Activated CD4-positive, alpha-beta memory T cell treated with anti-CD3 and anti-CD28 coated beads for 36 hours (primary cell): ENCODE results near the gene KCP. TPM values are rescaled to one million over a fixed set of nuclear protein-coding genes. Genes with fewer than 3 reads are reported as not detected.

ENCODE experiments used
- CTCF ChIA-PET: fragments of 350-600 bp; sonication (Branson Sonifier 250); formaldehyde crosslinking; loops from one replicate; lab custom pipeline; 2021; ENCODE audit warnings: antibody characterized with exemption, inconsistent platforms; lab: Charles Lee
- POLR2A ChIA-PET: fragments of 350-600 bp; sonication (Branson Sonifier 250); formaldehyde crosslinking; loops from one replicate; lab custom pipeline; 2021; ENCODE audit warnings: antibody characterized with exemption; lab: Charles Lee
- DNase-seq: peaks from one replicate; pipeline ENCODE4 v3.0.0-alpha.2; 2020
- H3K27ac Mint-ChIP-seq: one replicate; pipeline ENCODE4 v1.8.0; 2021; ENCODE audit warnings: mixed read lengths
- H3K27me3 Mint-ChIP-seq: one replicate; pipeline ENCODE4 v1.8.0; 2021; ENCODE audit warnings: mixed read lengths
- H3K36me3 Mint-ChIP-seq: one replicate; pipeline ENCODE4 v1.8.0; 2021; ENCODE audit warnings: mixed read lengths
- H3K4me1 Mint-ChIP-seq: one replicate; pipeline ENCODE4 v1.8.0; 2021; ENCODE audit warnings: low read depth, mixed read lengths
- H3K4me3 Mint-ChIP-seq: one replicate; pipeline ENCODE4 v1.8.0; 2021; ENCODE audit warnings: mild to moderate bottlenecking, mixed read lengths
- H3K9me3 Mint-ChIP-seq: one replicate; pipeline ENCODE4 v1.8.0; 2021; ENCODE audit warnings: mixed read lengths
- intact Hi-C: fragments of 100-400 bp; cut with micrococcal nuclease; formaldehyde crosslinking; loops from one replicate; pipeline ENCODE4 v1.15.1; 2023
- total RNA-seq, 2 experiments: library from RNA; stranded (reverse); gene quantifications; one replicate each; pipeline ENCODE4 v1.2.3, GENCODE V29; 2021

KCP gene
- total RNA-seq, 2 experiments from 2014 or later, result 0.05 to 0.12 TPM

DNA sequence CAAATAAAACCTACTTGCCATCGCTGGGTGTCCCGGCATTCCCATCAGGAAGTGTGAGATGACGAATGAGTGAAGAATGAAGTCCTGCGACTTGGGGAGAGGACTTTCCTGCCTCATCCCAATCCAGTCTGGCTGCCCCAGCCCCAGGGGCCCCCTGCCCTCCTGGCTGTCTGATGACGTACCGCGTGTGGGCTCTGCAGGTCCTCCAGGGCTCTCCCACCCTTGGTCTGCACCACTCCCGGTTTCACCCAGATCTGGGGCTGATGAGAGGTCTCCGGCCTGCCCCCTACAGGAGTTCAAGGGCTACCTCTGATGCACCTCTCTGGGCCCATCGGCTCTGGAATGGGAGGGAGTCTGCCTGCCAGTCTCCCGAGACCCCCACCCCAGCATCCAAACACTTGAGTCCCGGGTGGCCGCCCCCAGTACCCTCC is 38.1 kb downstream of the KCP start:
- ChIA-PET POLR2A (no interaction called here), CTCF (interaction anchor here (2.1 to 2.6 kb wide), 2 partner anchors 9 to 11 kb away, joined by 10 to 14 read pairs; partner anchors contain the start of gene ATP6V1F)
- intact Hi-C loops, result no loop called here
- peaks cover 10% of the 10 kb centered on the region for H3K4me1 Mint-ChIP-seq
- no peak overlapping the region for H3K4me3 Mint-ChIP-seq
- no peak for DNase-seq
- H3K36me3 Mint-ChIP-seq, result no peaks in the 10 kb centered on the region
- no peak overlapping the region for H3K27ac Mint-ChIP-seq
- no peaks in the 10 kb centered on the region for H3K9me3 Mint-ChIP-seq
- H3K27me3 Mint-ChIP-seq, result peaks cover 3% of the 10 kb centered on the region

DNA sequence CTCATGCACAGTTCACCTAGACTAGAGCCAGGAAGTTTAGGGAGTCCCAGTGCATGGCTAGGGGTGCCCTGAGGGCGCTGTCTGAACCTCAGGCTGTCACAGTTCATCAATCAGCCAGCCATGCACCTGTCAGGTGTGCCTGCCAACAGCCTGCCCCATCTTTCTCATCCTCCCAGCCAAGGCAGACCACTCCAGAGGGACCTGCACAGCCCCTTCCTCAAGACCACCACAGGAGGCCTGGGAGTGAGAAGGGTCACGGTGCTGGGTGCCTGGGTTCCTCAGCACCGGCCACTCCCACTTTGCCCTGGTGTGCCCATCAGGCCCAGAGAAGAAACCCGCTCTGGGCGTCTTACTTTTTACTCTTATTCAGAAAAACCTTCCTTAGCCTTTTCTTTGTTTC is 39.5 kb downstream of the KCP start:
- intact Hi-C loops, result no loop called here
- Mint-ChIP-seq H3K4me3 (no peak overlapping the region), H3K27ac (no peak overlapping the region)

DNA sequence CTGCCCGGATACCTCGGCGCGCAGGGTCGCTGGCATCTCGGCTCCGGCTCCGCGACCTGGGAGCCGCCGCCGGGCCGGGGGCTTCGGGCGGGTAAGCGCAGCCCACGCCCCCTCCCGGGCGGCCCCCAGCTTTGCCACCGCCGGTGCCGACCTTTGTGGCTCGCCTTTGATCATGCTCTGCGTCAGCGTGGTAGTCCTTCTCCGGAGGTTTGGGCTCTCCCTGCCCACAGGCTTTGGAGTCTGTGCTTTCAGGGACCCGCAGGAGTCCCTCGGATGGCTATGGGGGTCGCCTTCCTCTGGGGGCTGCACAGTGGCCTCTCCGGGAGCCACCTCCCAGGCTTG is 40.6 kb downstream of the KCP start:
- H3K4me1 Mint-ChIP-seq, result peaks cover 10% of the 10 kb centered on the region
- POLR2A ChIA-PET, result no interaction called here
- H3K36me3 Mint-ChIP-seq, result peaks cover 7% of the 10 kb centered on the region
- no peak overlapping the region for H3K27ac Mint-ChIP-seq
- intact Hi-C loops, result loop anchor here (10.0 kb wide), 2 partner anchors 415 to 445 kb away; partner anchors contain the start of gene HILPDA
- peak overlapping the region; percentile 5 for H3K4me3 Mint-ChIP-seq
- peaks cover 3% of the 10 kb centered on the region for H3K27me3 Mint-ChIP-seq
- no peaks in the 10 kb centered on the region for H3K9me3 Mint-ChIP-seq
- DNase-seq, result peak; percentile 20
- CTCF ChIA-PET, result interaction anchor here (1.3 to 1.5 kb wide), 4 partner anchors 12 to 222 kb away, joined by 3 to 6 read pairs (median 4); no protein-coding TSS in a partner anchor

More for the DNA sequence above, 39.5 kb downstream of the KCP start:
- CTCF ChIA-PET, result interaction anchor here (0.8 to 2.6 kb wide), 3 partner anchors 7 to 13 kb away, joined by 3 to 14 read pairs (median 3); partner anchors contain the start of gene ATP6V1F
- Mint-ChIP-seq H3K4me1 (peaks cover 10% of the 10 kb centered on the region), H3K36me3 (no peaks in the 10 kb centered on the region), H3K27me3 (peaks cover 3% of the 10 kb centered on the region), H3K9me3 (no peaks in the 10 kb centered on the region)
- DNase-seq, result no peak
- POLR2A ChIA-PET, result no interaction called here

DNA sequence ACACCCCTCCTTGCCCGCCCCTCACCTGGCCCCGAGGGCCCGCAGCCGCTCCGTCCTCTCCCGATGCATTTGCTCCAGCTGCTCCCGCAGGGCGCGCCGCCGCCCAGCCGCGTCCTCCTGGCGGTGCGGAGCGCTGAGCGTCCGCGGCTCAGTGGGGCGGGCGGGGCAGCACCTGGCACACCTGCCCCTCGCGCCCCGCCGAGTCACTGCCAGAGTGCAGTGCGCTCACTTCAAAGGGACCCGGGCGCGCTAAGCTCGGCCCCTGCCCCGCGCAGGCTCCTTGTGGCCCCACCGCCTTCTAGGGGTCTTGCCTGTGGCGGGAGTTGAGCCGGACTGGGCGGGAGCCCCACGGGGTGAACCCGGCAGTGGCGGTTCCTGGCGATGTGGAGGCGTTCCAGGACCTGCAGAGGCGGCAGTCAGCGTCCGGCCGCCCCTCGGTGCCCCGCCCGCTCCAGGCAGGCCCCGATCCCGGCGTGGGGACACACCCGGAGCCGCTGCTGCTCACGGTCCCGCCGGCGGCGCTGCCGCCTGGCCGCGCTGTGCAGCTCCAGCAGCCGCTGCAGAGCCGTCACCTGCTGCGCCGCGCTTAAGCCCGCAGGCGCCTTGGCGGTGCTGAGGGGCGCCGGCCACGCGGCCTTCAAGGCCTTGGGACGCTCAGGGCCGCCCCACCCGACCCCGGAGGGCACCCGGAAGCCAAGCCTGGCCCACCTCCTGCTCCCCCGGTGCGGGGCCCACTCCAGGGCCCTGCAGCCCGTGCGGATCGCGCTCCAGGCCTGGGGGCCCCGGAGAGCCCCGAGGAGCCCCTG is 41.2 kb downstream of the KCP start:
- Mint-ChIP-seq H3K4me1 (peaks cover 13% of the 10 kb centered on the region), H3K36me3 (peaks cover 7% of the 10 kb centered on the region), H3K27ac (no peak overlapping the region), H3K4me3 (peak overlapping the region; percentile 43), H3K9me3 (no peaks in the 10 kb centered on the region), H3K27me3 (peaks cover 3% of the 10 kb centered on the region)
- ChIA-PET POLR2A (no interaction called here), CTCF (interaction anchor here (0.9 to 1.5 kb wide), 5 partner anchors 12 to 222 kb away, joined by 3 to 6 read pairs (median 5); no protein-coding TSS in a partner anchor)
- peak; percentile 59 for DNase-seq
- intact Hi-C loops, result loop anchor here (10.0 kb wide), 2 partner anchors 415 to 445 kb away; partner anchors contain the start of gene HILPDA

GRCh38 chr7:128868624-128869137 is 41.8 kb downstream of the KCP start:
- Mint-ChIP-seq H3K27me3 (peaks cover 3% of the 10 kb centered on the region), H3K9me3 (no peaks in the 10 kb centered on the region), H3K4me3 (peak overlapping the region; percentile 43), H3K4me1 (peaks cover 15% of the 10 kb centered on the region), H3K27ac (no peak overlapping the region), H3K36me3 (peaks cover 7% of the 10 kb centered on the region)
- CTCF ChIA-PET, result interaction anchor here (0.9 to 1.5 kb wide), 5 partner anchors 13 to 223 kb away, joined by 3 to 6 read pairs (median 5); no protein-coding TSS in a partner anchor
- intact Hi-C loops, result loop anchor here (10.0 kb wide), 2 partner anchors 414 to 444 kb away; partner anchors contain the start of gene HILPDA
- POLR2A ChIA-PET, result no interaction called here
- no peak for DNase-seq

DNA sequence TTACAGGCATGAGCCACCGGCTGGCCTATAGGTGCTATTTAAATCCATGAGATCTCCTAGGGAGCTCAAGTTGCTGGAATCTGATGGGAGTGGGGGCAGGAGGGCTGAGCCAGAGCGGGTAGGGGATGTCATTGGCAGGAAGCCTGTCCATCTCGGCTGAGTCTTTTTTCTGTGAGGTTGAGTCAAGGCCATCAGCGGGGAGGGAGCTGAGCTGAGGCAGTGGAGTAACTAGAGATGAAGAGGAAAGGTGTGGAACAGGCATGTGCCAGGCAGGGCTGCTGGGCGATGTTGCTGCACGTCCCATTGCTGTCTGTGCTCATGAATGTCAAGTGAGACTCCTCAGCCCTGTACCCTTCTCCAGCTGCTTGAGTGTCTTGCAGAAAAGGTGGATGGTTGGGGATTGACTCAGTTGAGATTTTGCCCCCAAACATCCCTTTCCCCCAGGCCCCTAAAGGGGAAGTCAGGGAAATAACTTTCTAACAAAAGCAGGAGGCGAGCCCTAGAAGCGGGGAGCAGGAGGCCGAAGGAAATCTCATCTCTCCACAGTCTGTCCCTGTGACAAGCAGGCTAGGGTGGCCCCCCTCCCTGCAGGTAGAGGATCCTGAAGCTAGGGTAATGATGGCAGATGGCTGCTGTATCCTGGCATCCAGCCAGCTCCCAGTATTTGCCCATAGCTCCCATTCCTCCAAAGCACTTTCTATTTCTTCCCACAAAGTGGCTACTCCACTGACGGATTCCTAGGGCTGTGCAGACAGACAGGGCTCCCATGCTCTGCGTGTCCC is 42.5 kb downstream of the KCP start:
- Mint-ChIP-seq H3K27me3 (peaks cover 3% of the 10 kb centered on the region), H3K4me3 (peak overlapping the region; percentile 43), H3K36me3 (peaks cover 7% of the 10 kb centered on the region), H3K9me3 (no peaks in the 10 kb centered on the region), H3K4me1 (peaks cover 17% of the 10 kb centered on the region), H3K27ac (no peak overlapping the region)
- intact Hi-C loops, result loop anchor here (10.0 kb wide), 2 partner anchors 413 to 443 kb away; partner anchors contain the start of gene HILPDA
- POLR2A ChIA-PET, result no interaction called here
- DNase-seq, result no peak
- CTCF ChIA-PET, result interaction anchor here (0.7 to 1.3 kb wide), 4 partner anchors 16 to 351 kb away, joined by 3 read pairs; no protein-coding TSS in a partner anchor

DNA sequence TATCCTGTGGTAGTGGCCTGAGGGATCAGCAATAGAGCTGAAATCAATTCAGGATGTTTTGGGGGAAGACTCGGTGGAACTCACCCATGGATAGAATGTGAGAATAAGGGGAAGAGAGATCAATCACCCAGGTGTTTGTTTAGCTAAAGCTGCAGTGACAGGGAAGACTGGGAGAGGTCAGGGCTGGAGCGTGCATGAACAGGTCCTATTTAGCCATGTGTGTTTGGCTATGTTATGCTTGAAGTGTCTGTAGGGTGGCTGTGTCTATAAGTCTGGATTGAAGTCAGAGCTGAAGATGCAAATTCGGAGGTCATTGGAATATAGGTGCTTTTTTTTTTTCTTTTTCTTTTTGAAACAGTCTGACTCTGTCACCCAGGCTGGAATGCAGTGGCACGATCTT is 43.3 kb downstream of the KCP start:
- intact Hi-C loops, result loop anchor here (10.0 kb wide), 2 partner anchors 412 to 442 kb away; partner anchors contain the start of gene HILPDA
- Mint-ChIP-seq H3K27ac (no peak overlapping the region), H3K4me1 (peaks cover 21% of the 10 kb centered on the region), H3K27me3 (peaks cover 4% of the 10 kb centered on the region), H3K9me3 (no peaks in the 10 kb centered on the region), H3K4me3 (no peak overlapping the region), H3K36me3 (peaks cover 13% of the 10 kb centered on the region)
- ChIA-PET POLR2A (no interaction called here), CTCF (interaction anchor here (0.7 to 1.3 kb wide), 5 partner anchors 16 to 351 kb away, joined by 3 read pairs; no protein-coding TSS in a partner anchor)
- DNase-seq, result no peak

DNA sequence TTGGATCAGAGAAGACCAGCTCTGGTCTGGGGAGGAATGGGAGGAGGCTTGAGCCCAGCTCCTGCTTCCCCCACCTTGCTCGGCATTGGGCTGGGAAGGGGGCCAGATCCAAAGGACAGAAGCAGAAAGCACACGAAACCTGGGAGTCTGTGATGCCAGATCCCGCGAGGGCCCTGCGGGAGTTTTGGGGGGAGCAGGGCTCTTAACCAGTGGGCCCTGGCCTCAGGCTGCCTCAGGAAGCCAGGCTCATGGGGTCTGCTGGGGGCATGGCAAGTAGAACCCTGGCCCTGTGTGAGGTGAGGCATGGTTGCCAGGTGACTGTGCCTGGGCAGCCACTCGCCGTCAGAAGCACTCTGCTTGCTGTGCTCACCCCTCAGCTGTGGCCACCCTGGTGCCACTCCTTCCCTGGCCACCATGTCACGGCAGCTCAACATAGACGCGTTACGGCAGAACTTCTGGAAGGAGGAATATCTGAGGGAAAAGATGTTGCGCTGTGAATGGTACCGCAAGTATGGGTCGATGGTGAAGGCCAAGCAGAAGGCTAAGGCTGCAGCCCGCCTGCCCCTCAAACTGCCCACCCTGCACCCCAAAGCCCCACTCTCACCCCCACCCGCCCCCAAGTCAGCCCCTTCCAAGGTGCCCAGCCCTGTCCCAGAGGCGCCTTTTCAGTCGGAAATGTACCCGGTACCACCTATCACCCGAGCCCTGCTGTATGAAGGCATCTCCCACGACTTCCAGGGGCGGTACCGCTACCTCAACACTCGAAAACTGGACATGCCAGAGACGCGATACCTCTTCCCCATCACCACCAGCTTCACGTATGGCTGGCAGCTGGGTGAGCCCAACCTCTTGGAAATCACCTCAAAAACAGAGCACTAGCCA is 44.3 kb downstream of the KCP start:
- Mint-ChIP-seq H3K4me3 (no peak overlapping the region), H3K9me3 (no peaks in the 10 kb centered on the region), H3K36me3 (peaks cover 13% of the 10 kb centered on the region), H3K4me1 (peaks cover 24% of the 10 kb centered on the region), H3K27me3 (peaks cover 4% of the 10 kb centered on the region), H3K27ac (no peak overlapping the region)
- intact Hi-C loops, result loop anchor here (10.0 kb wide), 2 partner anchors 411 to 441 kb away; partner anchors contain the start of gene HILPDA
- ChIA-PET POLR2A (no interaction called here), CTCF (interaction anchor here (0.7 kb wide), 1 partner anchor 17 kb away, joined by 3 read pairs; no protein-coding TSS in a partner anchor)
- DNase-seq, result no peak

DNA sequence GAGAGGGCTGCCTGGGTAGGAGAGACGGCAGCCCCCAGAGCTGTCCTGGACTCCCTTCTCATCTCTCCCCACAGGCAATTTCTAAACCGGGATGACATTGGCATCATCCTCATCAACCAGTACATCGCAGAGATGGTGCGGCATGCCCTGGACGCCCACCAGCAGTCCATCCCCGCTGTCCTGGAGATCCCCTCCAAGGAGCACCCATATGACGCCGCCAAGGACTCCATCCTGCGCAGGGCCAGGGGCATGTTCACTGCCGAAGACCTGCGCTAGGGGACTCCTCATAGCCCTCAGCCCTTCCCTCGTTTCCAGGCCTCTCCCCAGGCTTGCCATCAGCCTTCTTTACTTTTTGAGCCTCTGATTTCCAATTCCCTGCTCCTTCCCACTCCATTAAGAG is 45.2 kb downstream of the KCP start:
- ChIA-PET POLR2A (no interaction called here), CTCF (interaction anchor here (0.9 kb wide), 1 partner anchor 18 kb away, joined by 3 read pairs; no protein-coding TSS in a partner anchor)
- Mint-ChIP-seq H3K27me3 (peaks cover 3% of the 10 kb centered on the region), H3K9me3 (no peaks in the 10 kb centered on the region), H3K4me1 (peaks cover 23% of the 10 kb centered on the region), H3K27ac (no peak overlapping the region), H3K36me3 (peaks cover 13% of the 10 kb centered on the region), H3K4me3 (no peak overlapping the region)
- DNase-seq, result no peak
- intact Hi-C loops, result loop anchor here (10.0 kb wide), 2 partner anchors 411 to 441 kb away; partner anchors contain the start of gene HILPDA

DNA sequence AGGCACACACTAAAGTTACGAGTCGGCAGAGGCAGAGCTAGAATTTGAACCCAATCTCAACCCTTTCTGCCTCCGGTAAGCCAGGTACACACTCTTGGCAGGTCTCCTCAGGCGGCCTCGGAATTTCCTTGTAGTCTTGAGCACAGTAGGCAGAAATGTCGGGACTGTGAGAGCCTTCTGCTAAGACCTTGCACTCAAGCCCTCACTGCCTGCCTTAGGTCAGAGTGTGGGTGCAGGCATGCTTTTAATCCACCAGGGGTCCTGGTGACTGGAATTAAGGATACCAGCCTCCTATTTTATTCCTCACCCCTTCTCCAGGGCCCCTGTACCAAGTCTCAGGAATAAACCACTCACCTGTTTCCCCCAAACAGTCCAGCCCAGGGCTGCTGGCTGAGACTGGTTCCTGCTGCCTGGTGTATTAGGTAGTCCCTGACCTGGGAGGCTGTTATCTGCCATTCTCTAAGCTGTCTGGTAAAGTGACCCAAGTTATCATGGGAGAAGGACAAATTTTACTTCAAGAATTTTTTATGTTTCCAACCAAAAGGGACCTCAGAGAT is 47.0 kb downstream of the KCP start:
- CTCF ChIA-PET, result interaction anchor here (0.7 to 3.6 kb wide), 14 partner anchors 9 to 437 kb away, joined by 3 to 46 read pairs (median 5); no protein-coding TSS in a partner anchor
- Mint-ChIP-seq H3K27me3 (peaks cover 1% of the 10 kb centered on the region), H3K4me3 (peak overlapping the region; percentile 98), H3K36me3 (peaks cover 13% of the 10 kb centered on the region), H3K4me1 (peaks cover 15% of the 10 kb centered on the region), H3K27ac (peak overlapping the region; percentile 84), H3K9me3 (no peaks in the 10 kb centered on the region)
- DNase-seq, result peak; percentile 62
- intact Hi-C loops, result loop anchor here (1.0 to 10.0 kb wide), 5 partner anchors 73 to 439 kb away; partner anchors contain the start of genes CALU, CCDC136 and HILPDA
- POLR2A ChIA-PET, result interaction anchor here (1.1 to 1.9 kb wide), 2 partner anchors 18 to 361 kb away, joined by 3 to 6 read pairs; partner anchors contain the start of gene AHCYL2
